ENCODE results near the gene ZFP14. TPM values are rescaled to one million over a fixed set of nuclear protein-coding genes. Genes with fewer than 3 reads are reported as not detected.

ZFP14 gene
- total RNA-seq: 1.6 and 2.6 TPM in 2 replicates

- Histone ChIP-seq H3K27me3 (ENCODE audit: control insufficient read depth, insufficient read depth, low read length) (no peaks in the 10 kb centered on the region), H3K4me3 (ENCODE audit: low read depth, low read length) (peak within 1 kb of the TSS; percentile 69), H3K36me3 (ENCODE audit: control insufficient read depth, insufficient read depth, low read length) (no peaks in the 10 kb centered on the region)
- peak; percentile 35 for TF ChIP-seq CTCF (IDR thresholded peaks at IDR 0.05; ENCODE audit: insufficient read depth, low read length, severe bottlenecking)
- DNase-seq (ENCODE audit: low read depth) (peak; percentile 85), FAIRE-seq (no peak)
Measured at GRCh38 chr19:36378625-36379509, at the start of gene ZFP14. ZFP14 (minus strand) TSS chr19:36379201; CDS start chr19:36367892, 11,309 bp downstream.

- Histone ChIP-seq H3K27me3 (ENCODE audit: control insufficient read depth, insufficient read depth, low read length) (no peaks in the 10 kb centered on the region), H3K36me3 (ENCODE audit: control insufficient read depth, insufficient read depth, low read length) (no peaks in the 10 kb centered on the region), H3K4me3 (ENCODE audit: low read depth, low read length) (no peak overlapping the region)
- TF ChIP-seq CTCF (IDR thresholded peaks at IDR 0.05; ENCODE audit: insufficient read depth, low read length, severe bottlenecking): no peak
- DNase-seq (ENCODE audit: low read depth) (no peak), FAIRE-seq (no peak)
Measured at GRCh38 chr19:36423925-36424324, 44.9 kb upstream of the ZFP14 start.

GRCh38 chr19:36421749-36422481, 42.9 kb upstream of the ZFP14 start:
- no peak for TF ChIP-seq CTCF (IDR thresholded peaks at IDR 0.05; ENCODE audit: insufficient read depth, low read length, severe bottlenecking)
- peak overlapping the region; percentile 10 for H3K4me3 ChIP-seq (ENCODE audit: low read depth, low read length)
- peak; percentile 83 for FAIRE-seq
- DNase-seq (ENCODE audit: low read depth): no peak
- H3K36me3 ChIP-seq (ENCODE audit: control insufficient read depth, insufficient read depth, low read length): no peaks in the 10 kb centered on the region
- no peaks in the 10 kb centered on the region for H3K27me3 ChIP-seq (ENCODE audit: control insufficient read depth, insufficient read depth, low read length)

GRCh38 chr19:36420961-36421748, 42.2 kb upstream of the ZFP14 start:
- peak overlapping the region; percentile 10 for H3K4me3 ChIP-seq (ENCODE audit: low read depth, low read length)
- DNase-seq (ENCODE audit: low read depth) (no peak), FAIRE-seq (no peak)
- no peak for TF ChIP-seq CTCF (IDR thresholded peaks at IDR 0.05; ENCODE audit: insufficient read depth, low read length, severe bottlenecking)
- H3K27me3 ChIP-seq (ENCODE audit: control insufficient read depth, insufficient read depth, low read length): no peaks in the 10 kb centered on the region
- H3K36me3 ChIP-seq (ENCODE audit: control insufficient read depth, insufficient read depth, low read length): no peaks in the 10 kb centered on the region

GRCh38 chr19:36418287-36419001, 39.4 kb upstream of the ZFP14 start, which contains the start of gene ZFP82:
ZFP82 (minus strand) TSS chr19:36418644; CDS start chr19:36409789, 8,855 bp downstream.
- H3K4me3 ChIP-seq (ENCODE audit: low read depth, low read length): peak within 1 kb of the TSS; percentile 64
- H3K36me3 ChIP-seq (ENCODE audit: control insufficient read depth, insufficient read depth, low read length): no peaks in the 10 kb centered on the region
- no peaks in the 10 kb centered on the region for H3K27me3 ChIP-seq (ENCODE audit: control insufficient read depth, insufficient read depth, low read length)
- FAIRE-seq (no peak), DNase-seq (ENCODE audit: low read depth) (peak; percentile 37)
- no peak for TF ChIP-seq CTCF (IDR thresholded peaks at IDR 0.05; ENCODE audit: insufficient read depth, low read length, severe bottlenecking)

Measured in bronchial epithelial cell (primary cell).